Retinal pigment epithelial cell (primary cell): Measurements from ENCODE around the gene RB1.

Experiments used
- DNase-seq: peaks from one replicate; pipeline ENCODE4 v3.0.0-alpha.2; 2010; ENCODE audit warnings: low read depth
- H3K4me3 ChIP-seq: 2 replicates; pipeline ENCODE4 v1.5.1; 2011; ENCODE audit warnings: mild to moderate bottlenecking, low read length, control low read depth, moderate library complexity
- TF ChIP-seq, protein P1 (sequence below): conservative IDR thresholded peaks from 2 replicates; pipeline ENCODE4 v1.5.1; 2011; ENCODE audit warnings: low read depth, low read length, control low read depth, inconsistent platforms

Gene RB1

DNA sequence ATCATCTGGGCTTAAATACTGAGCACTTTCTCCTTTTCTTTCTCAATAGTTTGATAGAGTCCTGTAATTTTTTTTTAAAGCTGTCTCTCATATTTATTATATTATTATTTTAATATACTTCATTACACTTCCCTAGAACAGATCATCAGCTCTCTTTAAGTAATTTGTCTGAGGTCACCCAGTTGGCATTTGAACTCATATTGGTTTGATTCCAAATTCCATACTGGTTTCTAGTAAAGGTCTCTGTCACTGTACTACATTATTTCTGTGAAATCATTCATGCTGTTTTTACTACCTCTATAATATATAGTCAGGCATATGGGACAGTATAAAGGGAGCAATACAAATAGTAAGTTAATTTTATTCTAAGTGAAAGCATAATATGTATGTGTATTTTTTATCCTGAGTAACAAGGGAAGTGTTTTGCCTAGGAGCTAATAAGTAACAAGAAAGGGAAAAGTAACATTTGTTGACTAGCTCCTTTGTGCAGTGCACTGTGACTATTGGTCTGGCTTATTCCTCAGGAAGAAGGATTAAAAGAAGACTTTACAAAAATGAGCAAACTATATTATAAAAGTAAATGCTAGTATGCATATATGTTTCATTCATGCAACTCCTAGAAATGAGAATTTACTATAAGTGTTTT is 95.0 kb downstream of the RB1 start:
- DNase-seq: no peak
- TF ChIP-seq, protein P1, sequence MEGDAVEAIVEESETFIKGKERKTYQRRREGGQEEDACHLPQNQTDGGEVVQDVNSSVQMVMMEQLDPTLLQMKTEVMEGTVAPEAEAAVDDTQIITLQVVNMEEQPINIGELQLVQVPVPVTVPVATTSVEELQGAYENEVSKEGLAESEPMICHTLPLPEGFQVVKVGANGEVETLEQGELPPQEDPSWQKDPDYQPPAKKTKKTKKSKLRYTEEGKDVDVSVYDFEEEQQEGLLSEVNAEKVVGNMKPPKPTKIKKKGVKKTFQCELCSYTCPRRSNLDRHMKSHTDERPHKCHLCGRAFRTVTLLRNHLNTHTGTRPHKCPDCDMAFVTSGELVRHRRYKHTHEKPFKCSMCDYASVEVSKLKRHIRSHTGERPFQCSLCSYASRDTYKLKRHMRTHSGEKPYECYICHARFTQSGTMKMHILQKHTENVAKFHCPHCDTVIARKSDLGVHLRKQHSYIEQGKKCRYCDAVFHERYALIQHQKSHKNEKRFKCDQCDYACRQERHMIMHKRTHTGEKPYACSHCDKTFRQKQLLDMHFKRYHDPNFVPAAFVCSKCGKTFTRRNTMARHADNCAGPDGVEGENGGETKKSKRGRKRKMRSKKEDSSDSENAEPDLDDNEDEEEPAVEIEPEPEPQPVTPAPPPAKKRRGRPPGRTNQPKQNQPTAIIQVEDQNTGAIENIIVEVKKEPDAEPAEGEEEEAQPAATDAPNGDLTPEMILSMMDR: no peak
- no peak overlapping the region for H3K4me3 ChIP-seq

DNA sequence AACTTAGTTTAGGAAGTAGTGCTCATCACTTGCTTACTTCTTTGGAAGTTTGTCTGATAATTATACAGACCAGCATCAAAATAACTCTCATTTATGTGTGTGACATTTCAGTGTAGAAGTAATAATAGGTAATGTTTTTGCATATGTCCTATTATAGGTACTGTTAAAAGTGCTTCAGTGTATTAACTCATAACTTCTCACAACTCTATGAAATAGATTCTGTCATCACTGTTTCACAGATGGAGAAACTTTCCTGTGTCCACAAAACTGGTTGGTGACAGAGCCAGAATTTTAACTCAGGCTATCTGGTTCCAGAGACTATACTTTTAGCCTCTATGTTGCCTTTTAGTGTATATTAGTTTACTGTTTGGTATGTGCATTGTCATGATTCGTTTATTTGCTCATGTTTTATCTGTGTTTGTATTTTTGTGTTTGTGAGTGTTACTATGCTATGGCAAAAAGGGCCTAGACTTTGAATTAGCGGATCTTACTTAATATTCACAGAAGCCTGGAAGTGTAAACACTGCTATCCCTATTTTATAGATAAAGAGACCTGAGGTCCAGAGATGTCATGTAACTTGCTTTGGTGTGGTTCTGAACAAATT is 96.6 kb downstream of the RB1 start:
- H3K4me3 ChIP-seq: no peak overlapping the region
- no peak for DNase-seq
- TF ChIP-seq, protein P1: no peak

DNA sequence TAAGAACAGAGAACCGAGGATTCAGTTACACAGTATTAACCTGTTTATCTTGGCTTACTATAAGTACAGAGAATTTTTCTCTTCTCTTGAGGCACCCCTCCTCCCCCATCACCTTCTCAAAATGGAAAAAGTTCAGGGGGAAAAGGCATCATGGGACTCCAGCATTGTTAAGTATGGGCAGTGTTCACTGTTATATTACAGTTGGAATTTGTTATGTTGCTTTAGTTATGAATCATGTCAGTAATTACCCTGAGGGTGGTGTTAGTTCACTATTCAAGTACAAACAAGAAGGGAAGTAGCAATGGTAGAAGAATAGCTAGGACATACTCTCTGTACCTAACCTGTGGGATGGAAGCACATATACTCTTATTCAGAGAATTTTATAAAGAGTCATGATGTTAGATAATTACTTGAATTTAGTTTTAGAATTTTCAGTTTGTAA is 97.3 kb downstream of the RB1 start:
- DNase-seq: peak; percentile 75
- TF ChIP-seq, protein P1: no peak

DNA sequence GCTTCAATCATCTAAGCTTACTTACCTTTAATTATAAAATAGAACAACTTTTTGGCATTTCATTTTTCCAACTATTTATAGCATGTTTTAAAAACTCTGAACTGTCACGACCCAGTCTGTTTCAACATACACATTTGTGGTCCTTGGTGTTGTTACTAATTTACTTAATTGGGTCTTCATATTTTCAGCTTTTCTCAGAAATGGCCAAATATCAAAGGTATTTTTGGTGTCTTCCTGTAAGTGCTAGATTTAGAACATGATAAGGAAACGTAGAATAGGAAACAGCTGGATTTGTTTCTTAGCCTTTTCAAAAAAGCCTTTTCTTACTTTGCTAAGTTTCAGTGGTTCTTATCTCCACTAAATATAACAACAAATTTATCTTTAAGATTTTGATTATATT is 97.9 kb downstream of the RB1 start:
- DNase-seq: no peak
- TF ChIP-seq, protein P1: no peak
- H3K4me3 ChIP-seq: no peak overlapping the region

More for the DNA sequence above, 97.3 kb downstream of the RB1 start:
- no peak overlapping the region for H3K4me3 ChIP-seq

DNA sequence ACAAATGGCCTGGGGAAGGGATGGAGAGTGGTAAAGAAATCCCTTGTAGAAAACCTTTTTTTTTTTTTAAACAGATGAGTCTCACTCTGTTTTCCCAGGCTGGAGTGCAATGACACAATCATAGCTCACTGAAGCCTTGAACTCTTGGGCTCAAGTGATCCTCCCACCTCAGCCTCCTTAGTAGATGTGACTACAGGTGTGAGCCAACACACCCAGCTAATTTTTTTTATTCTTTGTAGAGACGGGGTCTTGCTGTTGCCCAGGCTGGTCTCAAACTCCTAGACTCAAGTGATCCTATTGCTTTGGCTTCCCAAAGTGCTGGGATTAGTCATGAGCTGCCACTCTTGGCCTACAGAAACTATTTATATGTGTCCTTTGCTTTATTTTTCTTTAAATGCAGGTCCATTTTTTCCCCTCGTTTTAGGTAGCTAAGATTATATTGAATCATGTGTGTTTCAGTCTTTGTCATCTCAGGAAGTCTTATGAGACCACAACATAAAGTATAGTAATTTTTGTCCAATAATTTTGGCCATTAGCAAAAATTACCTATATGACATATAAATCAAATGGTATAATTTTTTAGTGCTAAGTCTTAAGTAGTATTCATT is 98.9 kb downstream of the RB1 start:
- DNase-seq: no peak
- no peak overlapping the region for H3K4me3 ChIP-seq
- TF ChIP-seq, protein P1: no peak

DNA sequence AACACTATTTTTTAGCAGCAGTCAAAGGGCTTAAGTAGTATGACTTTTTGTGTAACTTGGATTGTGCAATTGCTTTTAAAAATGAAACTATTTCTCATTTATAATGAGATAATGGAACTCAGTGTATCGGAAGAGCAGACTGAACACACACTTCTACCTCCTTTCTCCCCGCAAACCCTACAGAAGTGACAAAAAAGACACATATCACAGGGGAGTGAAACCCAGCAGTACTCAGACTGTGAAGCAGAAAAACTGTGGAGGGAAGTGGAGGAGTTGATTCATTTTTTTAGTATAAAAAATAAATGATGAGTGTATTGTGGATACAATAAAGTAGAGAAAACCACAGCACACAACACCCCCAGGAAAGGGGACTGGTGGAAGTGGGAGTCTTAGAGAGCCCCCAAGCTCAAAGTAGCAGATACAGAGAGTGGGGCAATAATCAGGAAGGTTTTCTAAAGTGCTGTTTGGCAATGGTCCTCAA is 99.6 kb downstream of the RB1 start:
- TF ChIP-seq, protein P1: no peak
- no peak for DNase-seq
- H3K4me3 ChIP-seq: no peak overlapping the region
